SK-N-SH (cell line): Measurements from ENCODE around the gene RGL1. TPM values are rescaled to one million over a fixed set of nuclear protein-coding genes. Genes with fewer than 3 reads are reported as not detected.

ENCODE experiments used
- CTCF ChIA-PET: fragments of 300-600, 350-600 bp; formaldehyde crosslinking; extraction: SDS; loops from one replicate; lab custom pipeline; 2021; lab: Yijun Ruan, JAX
- POLR2A ChIA-PET: fragments of 350-600 bp; sonication (Branson Sonifier 250); formaldehyde crosslinking; extraction: SDS; loops from one replicate; lab custom pipeline; 2020; ENCODE audit warnings: antibody characterized with exemption, inconsistent platforms; lab: Yijun Ruan, JAX
- DNase-seq: peaks from one replicate; pipeline ENCODE4 v3.0.0; 2012
- H2AFZ ChIP-seq: fragments of 200-600 bp; sonication (generic); 2 replicates; pipeline ENCODE4 v1.8.1; 2016; ENCODE audit warnings: antibody characterized with exemption, mild to moderate bottlenecking, low read depth
- H3F3A ChIP-seq: fragments of 200-600 bp; sonication (generic); replicated peaks from 2 replicates; pipeline ENCODE3; 2016; ENCODE audit warnings: antibody characterized with exemption, mild to moderate bottlenecking; ENCODE audit not compliant: insufficient read depth
- H3K27ac ChIP-seq, 2 experiments: fragments of 200-500 bp in 1 of 2; fragments of 200-600 bp in 1 of 2; sonication (Bioruptor generic) in 1 of 2; sonication (generic), shearing (Covaris generic) in 1 of 2; 2 replicates each; pipeline versions ENCODE4 v1.5.1 to v1.6.1; 2014 to 2016; ENCODE audit warnings: low read depth in 2 of 2, inconsistent platforms in 1 of 2, low read length in 1 of 2, mild to moderate bottlenecking in 1 of 2, mixed read lengths in 1 of 2
- H3K27me3 ChIP-seq: fragments of 200-600 bp; sonication (generic), shearing (Covaris generic); 2 replicates; pipeline ENCODE4 v1.6.1; 2016; ENCODE audit warnings: mixed run types; ENCODE audit not compliant: insufficient read depth
- H3K36me3 ChIP-seq, 2 experiments: fragments of 200-500 bp in 1 of 2; fragments of 200-600 bp in 1 of 2; sonication (Bioruptor generic) in 1 of 2; sonication (generic) in 1 of 2; replicated peaks in 1 of 2; 2 replicates each; pipeline versions ENCODE3 to v1.5.1; 2014 to 2016; ENCODE audit warnings: low read length in 1 of 2, mild to moderate bottlenecking in 1 of 2; ENCODE audit not compliant: insufficient read depth in 2 of 2, control insufficient read depth in 1 of 2
- H3K4me1 ChIP-seq, 2 experiments: fragments of 200-500 bp in 1 of 2; fragments of 200-600 bp in 1 of 2; sonication (Bioruptor generic) in 1 of 2; sonication (generic), shearing (Covaris generic) in 1 of 2; 2 replicates each; pipeline versions ENCODE4 v1.5.1 to v1.6.1; 2014 to 2016; ENCODE audit warnings: low read depth in 1 of 2, low read length in 1 of 2, mixed run types in 1 of 2; ENCODE audit not compliant: insufficient read depth in 2 of 2, control insufficient read depth in 1 of 2
- H3K4me2 ChIP-seq: fragments of 200-600 bp; sonication (generic), shearing (Covaris generic); 2 replicates; pipeline ENCODE4 v1.6.1; 2017; ENCODE audit warnings: mixed run types
- H3K4me3 ChIP-seq, 2 experiments: fragments of 200-500 bp in 1 of 2; fragments of 200-600 bp in 1 of 2; sonication (Bioruptor generic) in 1 of 2; sonication (generic), shearing (Covaris generic) in 1 of 2; 2 replicates each; pipeline versions ENCODE4 v1.5.1 to v1.8.1; 2014 to 2016; ENCODE audit warnings: low read depth in 2 of 2, inconsistent platforms in 1 of 2, low read length in 1 of 2, mild to moderate bottlenecking in 1 of 2, mixed read lengths in 1 of 2, moderate library complexity in 1 of 2
- H3K79me2 ChIP-seq: fragments of 200-600 bp; sonication (generic); 2 replicates; pipeline ENCODE4 v1.8.1; 2017; ENCODE audit warnings: mild to moderate bottlenecking; ENCODE audit not compliant: insufficient read depth
- H3K9ac ChIP-seq: fragments of 200-600 bp; sonication (generic); 2 replicates; pipeline ENCODE4 v1.6.1; 2017; ENCODE audit warnings: mixed run types
- H3K9me2 ChIP-seq: fragments of 200-600 bp; sonication (generic); 2 replicates; pipeline ENCODE4 v1.6.1; 2017; ENCODE audit warnings: mixed run types
- H3K9me3 ChIP-seq: fragments of 200-600 bp; sonication (generic); 2 replicates; pipeline ENCODE4 v1.6.1; 2017; ENCODE audit warnings: mixed run types, mild to moderate bottlenecking, moderate library complexity
- H4K20me1 ChIP-seq: fragments of 200-600 bp; sonication (generic); 2 replicates; pipeline ENCODE4 v1.6.1; 2017; ENCODE audit warnings: mild to moderate bottlenecking, mixed run types; ENCODE audit not compliant: insufficient read depth
- ELF1 ChIP-seq: IDR thresholded peaks from 2 replicates; pipeline ENCODE4 v1.4.0; 2012
- EP300 ChIP-seq, 2 experiments: IDR thresholded peaks; 2 replicates each; pipeline versions ENCODE4 v1.4.0 to v1.6.1; 2012; ENCODE audit warnings: borderline replicate concordance in 1 of 2, low read depth in 1 of 2, low read length in 1 of 2
- GABPA ChIP-seq: IDR thresholded peaks from 2 replicates; pipeline ENCODE4 v1.4.0; 2012; ENCODE audit warnings: low read depth, mild to moderate bottlenecking
- GATA2 ChIP-seq: sonication (generic); formaldehyde crosslinking; IDR thresholded peaks from 2 replicates; pipeline ENCODE4 v1.5.0; 2020; ENCODE audit warnings: mild to moderate bottlenecking, missing genetic modification reagents
- MAX ChIP-seq: IDR thresholded peaks from 2 replicates; pipeline ENCODE4 v1.4.0; 2012; ENCODE audit warnings: low read depth
- NRF1 ChIP-seq: IDR thresholded peaks from 2 replicates; pipeline ENCODE4 v1.6.1; 2012; ENCODE audit warnings: low read depth, mild to moderate bottlenecking, low read length
- PBX3 ChIP-seq: IDR thresholded peaks from 2 replicates; pipeline ENCODE4; 2012
- POLR2AphosphoS5 ChIP-seq: IDR thresholded peaks from 2 replicates; pipeline ENCODE4 v1.6.1; 2012; ENCODE audit warnings: low read depth, low read length
- RXRA ChIP-seq: IDR thresholded peaks from 2 replicates; pipeline ENCODE4 v1.4.0; 2012; ENCODE audit warnings: low read depth, mild to moderate bottlenecking, borderline replicate concordance
- SMC3 ChIP-seq: IDR thresholded peaks from 2 replicates; pipeline ENCODE4 v1.6.1; 2012; ENCODE audit warnings: low read depth, low read length, improper control_type of control experiment
- TAF1 ChIP-seq: IDR thresholded peaks from 2 replicates; pipeline ENCODE4 v1.6.1; 2012; ENCODE audit warnings: low read depth, mild to moderate bottlenecking, low read length, moderate library complexity, borderline replicate concordance
- TCF12 ChIP-seq: IDR thresholded peaks from 2 replicates; pipeline ENCODE4 v1.4.0; 2012
- USF1 ChIP-seq: IDR thresholded peaks from 2 replicates; pipeline ENCODE4 v1.4.0; 2012; ENCODE audit warnings: low read depth, borderline replicate concordance
- USF2 ChIP-seq: fragments of 150-350 bp; IDR thresholded peaks from 2 replicates; pipeline ENCODE4 v1.6.1; 2017; ENCODE audit warnings: antibody characterized with exemption, low read length, low read depth, borderline replicate concordance
- WGBS: methylation state at CpG from one replicate; pipeline ENCODE4 v1.1.6; 2017; ENCODE audit warnings: low lambda C conversion rate; 5-methylcytosine and 5-hydroxymethylcytosine counted together
- polyA plus RNA-seq, 3 experiments: library from polyadenylated mRNA; depleted of rRNA; stranded (reverse); fragments of >200 nt; gene quantifications; 2 replicates each; pipeline ENCODE4 v1.2.3, GENCODE V29; 2012

The RGL1 gene
- polyA plus RNA-seq, 1 of the 3 experiments (the other 2 are of a cell fraction): 8.3 TPM

- TF ChIP-seq PBX3 (no peak), NRF1 (no peak), USF1 (no peak)
Measured at GRCh38 chr1:183936791-183937190, 131.9 kb downstream of the RGL1 start (continued).

- Histone ChIP-seq H3K9me3 (no peaks in the 10 kb centered on the region), H3K36me3 (no peaks in the 10 kb centered on the region), H3K4me3 (no peak overlapping the region), H3F3A (no peaks in the 10 kb centered on the region), H2AFZ (no peak overlapping the region), H4K20me1 (no peaks in the 10 kb centered on the region), H3K4me1 (peaks cover under 1% of the 10 kb centered on the region in 2 experiments; a peak in 3 of 4 replicates)
- 82% methylated on average over 11 of the region's 11 CpGs for WGBS
- TF ChIP-seq TAF1 (no peak), GATA2 (CRISPR knock-in tag) (no peak), TCF12 (no peak), POLR2AphosphoS5 (no peak), MAX (no peak), ELF1 (no peak), EP300 (IDR thresholded peaks at IDR 0.05; ENCODE audit: borderline replicate concordance in 1 of 2, low read depth in 1 of 2, low read length in 1 of 2) (no peak), SMC3 (no peak), RXRA (no peak), USF2 (no peak), NRF1 (no peak)
- TF ChIP-seq, all 33 proteins: peak for 0
- no peaks in the 10 kb centered on the region for H3K27me3 ChIP-seq
- H3K9ac ChIP-seq: no peak overlapping the region
- CTCF ChIA-PET: no interaction called here
- H3K4me2 ChIP-seq: no peak overlapping the region
- no peaks in the 10 kb centered on the region for H3K79me2 ChIP-seq
- H3K27ac ChIP-seq: no peak overlapping the region
- DNase-seq: no peak
- H3K9me2 ChIP-seq: no peaks in the 10 kb centered on the region
- POLR2A ChIA-PET: no interaction called here
Measured at GRCh38 chr1:183937611-183938010, 132.7 kb downstream of the RGL1 start.

- Histone ChIP-seq H3K27ac (no peak overlapping the region), H4K20me1 (no peaks in the 10 kb centered on the region), H3K4me3 (no peak overlapping the region), H3K9me2 (no peaks in the 10 kb centered on the region), H3K9me3 (no peaks in the 10 kb centered on the region), H3K79me2 (no peaks in the 10 kb centered on the region), H3K4me2 (no peak overlapping the region), H3K4me1 (peaks cover 3 to 10% of the 10 kb centered on the region in 2 experiments; a peak in 2 of 4 replicates), H3K36me3 (no peaks in the 10 kb centered on the region), H2AFZ (no peak overlapping the region), H3F3A (peaks cover 4% of the 10 kb centered on the region), H3K27me3 (no peaks in the 10 kb centered on the region), H3K9ac (no peak overlapping the region)
- no peak for TF ChIP-seq GABPA
- 69% methylated on average over 5 of the region's 5 CpGs for WGBS
- no peak for DNase-seq
- POLR2A ChIA-PET: no interaction called here
- CTCF ChIA-PET: interaction anchor here (0.8 kb wide), 1 partner anchor 25 kb away, joined by 3 read pairs; no protein-coding TSS in a partner anchor
Measured at GRCh38 chr1:183941001-183941400, 136.1 kb downstream of the RGL1 start.
